AG20443 (cell line): ENCODE measurements around the gene HPCAL1.

Experiments
- DNase-seq: peaks from one replicate; pipeline ENCODE4 v3.0.0; 2012; ENCODE audit warnings: low spot score, mixed read lengths

The HPCAL1 gene

GRCh38 chr2:10337449-10338269, 35.0 kb downstream of the HPCAL1 start:
- no peak for DNase-seq

DNA sequence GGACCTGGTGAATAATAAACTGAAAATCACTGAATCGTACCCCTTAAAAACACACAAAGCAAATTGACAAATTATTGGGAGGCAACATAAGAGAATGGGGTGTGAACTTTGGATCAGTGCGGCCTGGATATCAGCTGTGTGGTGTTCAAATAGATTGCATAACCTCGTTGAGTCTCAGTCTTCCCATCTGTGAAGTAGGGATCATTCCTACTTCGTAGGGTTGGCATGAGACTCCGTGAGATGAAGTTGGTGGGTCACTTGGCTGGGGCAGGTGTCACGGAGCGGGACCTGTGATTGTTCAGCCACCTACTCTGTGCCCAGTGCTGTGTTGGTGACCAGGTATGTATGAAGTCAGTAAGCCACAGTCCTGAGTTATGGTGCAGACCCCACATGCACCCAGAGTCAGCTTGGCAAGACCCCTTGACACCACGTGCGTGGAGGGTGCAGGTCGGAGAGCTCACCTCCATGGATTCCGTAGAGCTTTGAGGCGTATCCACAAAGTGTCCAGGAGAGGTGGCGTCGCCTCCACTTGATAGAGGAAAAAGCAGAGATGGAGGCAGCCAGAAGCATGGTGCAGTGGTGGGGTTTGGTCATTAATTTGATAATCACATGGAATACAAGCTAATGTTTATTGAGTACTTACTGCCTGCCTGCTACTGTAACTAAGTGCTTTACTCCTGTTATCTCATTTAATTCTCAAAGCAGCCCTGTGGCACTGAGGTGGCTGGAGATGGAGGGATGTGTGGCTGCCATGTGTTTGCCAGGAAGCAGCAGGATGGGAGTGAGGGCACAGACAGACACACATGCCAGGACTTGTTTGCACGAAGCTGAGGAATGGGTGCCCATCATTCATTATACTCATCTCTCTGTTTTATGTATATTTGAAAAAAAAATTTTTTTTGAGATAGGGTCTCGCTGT, 35.8 kb downstream of the HPCAL1 start:
- DNase-seq = no peak

DNA sequence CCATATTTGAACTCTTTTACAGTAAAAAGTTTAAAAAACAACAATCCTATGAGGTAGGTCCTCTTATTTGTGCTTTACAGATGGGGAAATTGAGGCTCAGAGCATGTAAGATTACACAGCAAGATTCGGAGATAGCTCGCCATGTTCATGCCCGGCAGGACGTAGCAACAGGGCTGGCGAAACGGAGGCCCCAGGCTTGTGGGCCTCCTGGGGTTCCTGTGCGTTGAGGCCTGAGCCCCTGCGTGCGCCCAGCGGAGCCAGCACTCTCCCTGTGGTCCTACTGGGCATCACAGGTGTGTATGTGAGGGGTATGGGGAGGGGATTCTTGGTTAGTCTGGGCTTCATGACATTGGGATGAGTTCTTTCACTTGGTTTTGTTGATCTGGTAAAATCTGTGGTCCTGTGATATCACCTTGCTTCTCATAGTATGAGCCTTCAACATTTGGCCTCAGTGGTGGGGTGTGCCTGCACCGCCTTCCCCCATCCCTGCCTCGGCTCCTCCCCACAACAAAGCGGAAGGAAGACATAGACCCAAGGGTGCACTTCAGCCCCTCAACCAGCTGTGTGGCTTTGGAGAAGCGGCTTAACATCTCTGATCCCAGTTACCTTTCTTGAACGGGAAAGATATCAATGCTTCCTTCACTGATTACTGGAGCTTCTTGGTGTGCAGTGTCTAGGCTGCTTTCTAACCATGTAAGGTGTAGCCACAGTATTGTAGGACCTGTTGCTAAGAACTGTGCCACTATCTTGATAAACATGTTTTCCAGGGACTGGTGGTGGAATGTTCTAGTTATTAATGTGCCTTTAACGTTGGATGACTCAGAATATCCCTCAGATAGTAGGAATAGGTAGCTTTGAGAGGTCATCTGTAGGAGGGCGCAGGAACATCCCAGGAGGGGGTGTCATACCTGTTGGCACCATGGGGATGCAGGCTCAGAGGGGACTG, 37.2 kb downstream of the HPCAL1 start:
- DNase-seq = no peak

DNA sequence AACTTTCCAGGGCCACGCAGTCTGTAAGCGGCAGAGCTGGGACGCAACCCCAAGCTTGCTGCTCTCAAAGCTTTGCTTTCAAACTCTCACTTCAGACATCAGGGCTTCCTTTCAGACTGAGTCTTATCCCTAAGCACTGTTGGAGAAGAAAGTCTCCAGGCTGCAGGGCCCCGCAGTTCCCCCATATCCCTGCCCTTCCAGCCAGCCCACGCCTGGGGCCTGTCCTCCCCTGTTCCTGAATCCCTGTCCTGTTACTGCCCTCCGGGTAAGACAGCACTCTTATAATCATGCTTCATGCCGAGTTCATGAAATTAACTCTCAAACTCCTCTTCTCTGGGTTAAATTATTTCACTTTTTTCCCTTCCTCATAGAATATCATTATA, 37.9 kb downstream of the HPCAL1 start:
- no peak for DNase-seq

- no peak for DNase-seq
Observed at GRCh38 chr2:10341193-10341592, 38.5 kb downstream of the HPCAL1 start.

DNA sequence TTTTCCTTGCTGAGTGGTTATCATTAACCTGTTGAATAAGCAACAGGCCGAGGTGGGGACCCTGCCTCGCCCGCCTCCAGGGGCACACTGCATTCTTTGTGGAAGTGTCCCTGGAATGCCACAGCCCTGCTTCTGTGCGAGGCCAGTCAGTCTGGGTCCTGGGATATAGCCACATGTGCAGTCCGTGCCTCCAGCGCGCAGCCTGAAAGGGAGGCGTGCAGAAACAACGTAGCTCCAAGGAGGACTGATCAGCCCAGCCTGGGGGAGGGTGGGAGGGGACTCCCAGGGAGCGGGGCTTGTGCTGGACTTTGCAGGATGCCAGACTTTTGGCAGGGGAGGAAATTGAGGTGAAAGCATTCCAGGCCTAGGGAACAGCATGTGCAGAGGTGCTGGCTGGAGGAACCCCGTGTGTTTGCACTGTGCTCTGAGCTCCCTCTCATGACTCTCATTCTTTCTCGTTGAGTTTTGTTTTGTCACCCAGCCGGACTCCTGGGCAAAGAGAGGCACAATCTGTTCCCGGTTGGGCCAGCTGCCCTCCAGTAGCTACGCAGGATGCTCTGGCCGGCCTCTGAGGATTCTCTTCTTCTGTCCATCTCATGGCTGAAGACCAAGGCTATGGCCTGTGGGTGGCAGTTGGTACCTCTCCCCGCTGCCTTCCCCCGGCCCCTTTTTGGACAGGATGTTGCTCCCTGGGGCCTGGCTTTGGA, 39.7 kb downstream of the HPCAL1 start:
- no peak for DNase-seq

- no peak for DNase-seq
Observed at GRCh38 chr2:10343191-10343590, 40.5 kb downstream of the HPCAL1 start.

DNA sequence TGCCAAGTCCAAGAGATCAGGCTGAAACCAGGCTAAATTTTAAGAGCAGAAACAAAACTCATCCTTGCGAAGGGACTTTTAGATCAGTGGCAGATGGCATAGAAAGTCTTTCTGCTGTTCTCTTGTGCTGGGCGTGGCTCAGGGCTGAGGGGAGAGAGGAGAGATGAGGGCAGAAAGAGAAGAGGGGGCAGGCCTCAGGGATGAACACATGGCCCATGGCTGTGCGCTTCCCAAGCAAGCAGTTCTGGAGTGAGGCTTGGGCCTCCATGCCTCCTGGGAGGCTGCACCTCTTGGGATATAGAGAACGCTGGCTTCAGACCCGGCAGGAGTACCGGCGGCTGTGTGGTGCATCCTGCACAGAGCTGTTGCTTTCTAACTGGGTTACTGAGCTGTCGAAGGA, 41.0 kb downstream of the HPCAL1 start:
- DNase-seq = no peak

DNA sequence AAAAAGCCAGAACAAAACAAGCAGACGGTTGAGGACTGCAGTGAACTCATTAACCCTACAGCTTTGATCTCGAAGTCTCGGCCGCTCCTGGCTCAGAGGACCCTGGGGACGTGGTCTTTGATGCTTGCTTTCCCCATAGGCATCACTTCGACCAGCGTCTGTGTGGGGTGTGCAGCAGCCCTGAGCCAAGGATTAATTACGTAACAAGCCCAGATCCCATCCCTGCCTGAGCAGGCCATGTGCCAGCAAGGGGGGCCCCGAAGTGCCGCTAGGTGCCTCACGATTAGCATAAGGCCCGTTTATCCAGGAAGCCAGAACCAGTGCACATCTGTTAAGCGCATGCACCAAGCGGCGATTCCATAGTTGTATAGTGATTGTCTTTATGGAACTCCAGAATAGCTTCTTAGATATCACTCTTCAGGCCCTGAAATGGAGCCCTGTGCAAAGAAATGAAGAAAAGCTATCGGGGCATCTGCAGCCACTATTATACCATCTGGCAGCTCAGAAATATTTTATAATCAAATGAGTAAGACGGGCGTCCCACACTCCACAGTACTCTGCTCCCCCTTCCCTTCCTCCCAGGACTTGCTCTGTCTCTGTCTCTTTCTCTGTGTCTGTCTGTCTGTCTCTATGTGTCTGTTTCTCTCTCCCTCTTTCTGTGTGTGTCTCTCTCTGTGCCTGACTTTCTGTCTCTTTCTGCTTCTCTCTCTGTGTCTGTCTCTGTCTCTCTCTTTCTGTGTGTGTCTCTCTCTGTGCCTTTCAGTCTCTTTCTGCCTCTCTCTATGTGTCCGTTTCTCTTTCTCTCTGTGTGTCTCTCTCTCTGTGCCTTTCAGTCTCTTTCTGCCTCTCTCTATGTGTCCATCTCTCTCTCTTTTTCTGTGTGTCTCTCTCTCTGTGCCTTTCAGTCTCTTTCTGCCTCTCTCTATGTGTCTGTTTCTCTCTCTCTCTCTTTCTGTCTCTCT, 41.7 kb downstream of the HPCAL1 start:
- DNase-seq = peak; percentile 52

- DNase-seq = no peak
Observed at GRCh38 chr2:10345126-10345525, 42.4 kb downstream of the HPCAL1 start.

DNA sequence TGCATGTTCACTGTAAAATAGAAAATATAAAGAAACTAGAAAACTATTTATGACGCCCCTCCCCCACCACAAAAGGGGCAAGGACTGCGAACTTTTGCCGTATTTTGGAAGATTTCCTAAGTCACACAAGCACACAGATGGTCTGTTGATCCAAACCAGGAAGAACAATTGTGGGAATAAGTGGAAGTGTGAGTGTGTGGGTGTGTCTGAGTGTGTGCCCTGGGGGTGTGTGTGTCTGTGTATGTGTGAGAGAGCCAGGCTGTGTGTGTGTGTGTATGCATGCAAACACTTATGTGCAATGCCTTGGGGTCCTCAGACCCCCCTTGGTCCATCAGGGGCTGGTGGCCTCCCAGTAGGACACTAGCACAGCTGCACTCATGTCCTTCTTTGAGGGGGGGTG, 43.1 kb downstream of the HPCAL1 start:
- no peak for DNase-seq

GRCh38 chr2:10346929-10347561, 44.3 kb downstream of the HPCAL1 start:
- no peak for DNase-seq

DNA sequence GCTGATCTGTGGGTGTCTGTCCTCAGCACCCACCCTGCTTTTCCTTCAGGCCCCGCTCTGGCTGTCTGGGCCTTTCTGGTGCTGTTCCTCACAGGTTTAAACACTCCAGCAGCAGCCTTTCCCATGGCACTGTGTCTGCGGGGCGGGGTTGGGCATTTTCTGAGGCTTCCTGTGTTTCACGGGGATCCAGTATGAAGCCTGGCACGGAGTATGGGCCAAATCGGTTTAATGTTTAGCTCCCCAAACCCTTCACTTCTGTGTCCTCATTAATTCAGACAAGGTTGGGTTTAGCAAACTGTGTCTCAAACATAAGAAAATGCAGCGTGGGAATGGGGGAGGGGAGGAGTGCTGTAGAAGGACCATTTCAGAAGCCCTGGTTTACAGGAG, 44.9 kb downstream of the HPCAL1 start:
- DNase-seq = no peak

DNA sequence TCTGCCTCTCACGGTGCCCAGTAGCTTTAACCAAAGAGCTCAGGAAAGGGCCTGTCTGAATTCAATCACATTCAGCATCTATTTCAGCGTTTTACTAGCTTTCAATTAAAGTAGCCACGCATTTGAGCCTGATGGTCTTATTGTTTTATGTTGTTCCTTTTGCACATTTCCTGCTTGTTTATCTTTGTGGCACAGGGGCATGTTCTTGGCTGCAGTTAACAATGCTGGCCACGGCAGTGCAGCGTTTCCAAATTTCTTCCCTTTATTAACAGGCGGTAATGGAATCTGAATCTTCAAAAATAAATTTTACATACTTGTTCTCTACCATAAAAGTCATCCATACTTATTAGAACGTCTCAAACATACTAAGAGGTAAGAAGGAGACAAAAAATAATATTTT, 46.2 kb downstream of the HPCAL1 start:
- DNase-seq = no peak

- no peak for DNase-seq
Observed at GRCh38 chr2:10350761-10351160, 48.1 kb downstream of the HPCAL1 start.

DNA sequence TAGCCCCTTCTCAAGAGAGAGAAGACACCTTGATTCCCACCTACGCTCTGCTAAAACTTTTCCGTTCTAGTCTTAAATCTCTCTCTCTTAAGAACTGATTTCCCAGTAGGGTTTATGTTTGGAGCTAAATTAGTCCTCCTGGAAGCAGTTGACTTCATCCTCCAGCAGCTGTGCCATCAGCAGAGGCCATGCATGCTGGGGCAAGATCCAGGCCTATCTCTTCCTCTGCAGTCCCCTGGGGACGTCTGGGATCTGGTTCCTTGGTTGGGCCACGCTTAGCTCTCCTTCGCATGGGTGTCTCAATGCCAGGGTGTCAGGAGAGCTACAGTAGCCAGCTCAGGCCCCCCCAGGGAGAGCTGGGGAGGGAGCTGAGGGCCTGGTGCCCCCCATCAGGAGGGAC, 49.7 kb downstream of the HPCAL1 start:
- no peak for DNase-seq

DNA sequence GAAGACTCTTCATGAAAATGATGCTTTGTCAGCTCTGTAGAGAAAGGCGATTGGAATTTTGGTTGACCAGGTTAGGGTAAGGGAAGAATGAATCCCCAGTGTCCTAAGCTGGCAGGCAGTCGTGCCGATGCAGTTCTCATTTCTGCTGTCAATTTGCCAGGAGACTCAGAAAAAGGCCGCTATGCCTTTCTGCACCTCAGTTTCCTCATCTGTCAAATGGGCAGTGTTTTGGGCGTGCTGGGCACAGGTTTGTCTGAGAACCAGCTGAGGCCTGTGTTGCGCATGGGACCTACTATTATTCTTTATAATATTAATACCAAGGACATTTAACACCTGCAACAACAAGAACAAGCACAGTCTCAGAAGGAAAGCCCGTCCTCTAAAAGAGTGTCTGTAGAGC, 50.3 kb downstream of the HPCAL1 start:
- DNase-seq = no peak

DNA sequence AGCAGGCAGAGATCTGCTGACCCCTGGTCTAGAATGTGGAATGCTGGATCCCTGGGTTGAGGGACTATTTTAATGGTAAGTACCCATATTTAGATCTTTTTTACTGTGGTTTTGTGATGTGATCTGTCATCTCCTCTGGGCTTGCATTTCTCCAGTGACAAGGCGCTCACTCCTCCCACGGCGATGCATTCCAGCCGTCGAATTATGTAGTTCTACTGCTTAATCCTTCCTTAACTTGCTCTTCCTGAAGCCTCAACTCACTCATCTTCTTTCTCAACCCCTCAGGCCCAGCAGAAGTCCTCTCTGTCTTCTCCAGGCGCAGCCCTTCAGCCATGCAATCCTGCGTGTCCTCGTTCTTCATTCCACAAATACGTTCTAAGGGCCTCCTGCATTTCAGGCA, 51.2 kb downstream of the HPCAL1 start:
- DNase-seq = no peak

- no peak for DNase-seq
Observed at GRCh38 chr2:10354399-10354798, 51.7 kb downstream of the HPCAL1 start.
